Lung microvascular endothelial cell (primary cell): Measurements from ENCODE around the gene TMEM176B. TPM values are rescaled to one million over a fixed set of nuclear protein-coding genes. Genes with fewer than 3 reads are reported as not detected.
A peak's percentile ranks its signal among the peaks of the same experiment; 100 is the strongest.

ENCODE experiments used
- DNase-seq, 2 donors: peaks; one replicate each; pipeline versions ENCODE4 v3.0.0 to v3.0.0-alpha.2; 2010; ENCODE audit warnings: low read depth in 2 of 2
- total RNA-seq: library from RNA; depleted of rRNA; stranded (reverse); fragments of >200 nt; gene quantifications from 2 replicates; pipeline ENCODE4 v1.2.1, GENCODE V29; 2014

The TMEM176B gene
- total RNA-seq, 1 donor from 2014 or later, result not detected

DNA sequence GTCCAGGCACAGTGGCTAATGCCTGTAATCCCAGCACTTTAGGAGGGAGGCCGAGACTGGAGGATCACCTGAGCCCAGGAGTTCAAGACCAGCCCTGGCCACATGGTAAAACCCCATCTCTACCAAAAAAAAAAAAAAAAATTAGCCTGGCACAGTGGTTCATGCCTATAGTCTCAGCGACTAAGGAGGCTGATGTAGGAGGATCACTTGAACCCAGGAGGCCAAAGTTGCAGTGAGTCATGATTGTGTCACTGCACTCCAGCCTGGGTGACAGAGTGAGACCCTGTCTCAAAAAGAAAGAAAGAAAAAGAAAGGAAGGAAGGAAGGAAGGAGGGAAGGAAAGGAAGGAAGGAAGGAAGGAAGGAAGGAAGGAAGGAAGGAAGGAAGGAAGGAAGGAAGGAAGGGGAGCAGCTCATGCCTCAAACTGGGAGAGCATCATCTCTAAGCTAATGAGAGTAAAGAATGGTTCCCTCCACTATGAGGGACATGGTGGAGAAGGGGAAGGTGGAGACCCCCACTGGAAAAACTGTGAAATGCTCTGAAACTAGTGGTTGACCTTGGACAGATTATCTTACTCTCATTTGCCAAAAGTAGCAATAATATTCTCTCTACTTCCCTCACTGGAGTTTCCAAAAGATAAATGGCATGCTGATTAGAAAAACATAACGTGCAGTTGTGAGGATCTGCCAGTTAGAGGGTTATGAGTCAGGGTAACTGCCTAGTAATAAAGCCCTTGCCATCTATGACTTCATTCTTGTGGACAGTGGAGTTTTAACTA is 46.1 kb downstream of the TMEM176B start:
- DNase-seq, result peak; percentile 91

DNA sequence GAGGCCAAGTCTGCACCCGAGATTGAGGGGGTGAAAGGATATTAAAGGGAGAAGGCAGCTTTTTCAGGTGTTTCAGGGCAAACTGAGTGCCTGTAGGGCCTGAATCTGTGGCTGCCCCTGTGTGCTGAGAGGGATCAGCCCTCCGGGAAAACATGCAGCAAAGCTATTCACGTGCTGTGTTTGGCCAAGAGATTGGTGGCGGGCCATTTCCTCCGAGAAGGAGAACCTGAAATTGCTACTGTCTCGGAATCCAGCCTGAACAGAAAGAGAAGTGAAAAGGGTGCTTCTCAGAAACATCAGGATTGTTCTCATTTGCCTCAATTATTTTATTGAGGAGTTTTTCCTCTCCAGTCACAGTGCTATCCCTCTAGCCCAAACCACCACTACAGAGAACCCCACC is 46.9 kb downstream of the TMEM176B start:
- DNase-seq, result no peak

DNA sequence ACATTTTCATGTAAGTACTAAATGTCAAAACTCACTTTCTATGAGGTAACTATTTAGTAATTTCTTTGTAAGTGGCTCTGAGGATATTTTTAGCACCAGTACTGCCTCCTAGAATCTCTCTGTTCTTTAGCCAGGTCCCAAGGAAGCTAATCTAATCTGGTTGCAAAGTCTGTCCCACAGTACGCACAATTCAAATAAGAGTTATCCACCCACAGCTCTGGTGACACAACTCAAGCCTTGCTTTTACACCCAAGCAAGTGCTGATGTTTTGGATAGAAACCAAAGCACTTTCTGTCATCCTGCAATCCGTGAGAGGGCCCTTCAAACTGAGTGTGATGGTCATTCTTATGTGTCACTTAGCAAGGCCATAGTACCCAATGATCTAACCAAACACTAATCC is 48.5 kb downstream of the TMEM176B start:
- DNase-seq, result no peak

GRCh38 chr7:150748376-150748775 is 51.8 kb downstream of the TMEM176B start:
- no peak for DNase-seq

GRCh38 chr7:150746921-150747320 is 53.2 kb downstream of the TMEM176B start:
- no peak for DNase-seq

- no peak for DNase-seq
Observed at GRCh38 chr7:150745876-150746275, 54.3 kb downstream of the TMEM176B start.

DNA sequence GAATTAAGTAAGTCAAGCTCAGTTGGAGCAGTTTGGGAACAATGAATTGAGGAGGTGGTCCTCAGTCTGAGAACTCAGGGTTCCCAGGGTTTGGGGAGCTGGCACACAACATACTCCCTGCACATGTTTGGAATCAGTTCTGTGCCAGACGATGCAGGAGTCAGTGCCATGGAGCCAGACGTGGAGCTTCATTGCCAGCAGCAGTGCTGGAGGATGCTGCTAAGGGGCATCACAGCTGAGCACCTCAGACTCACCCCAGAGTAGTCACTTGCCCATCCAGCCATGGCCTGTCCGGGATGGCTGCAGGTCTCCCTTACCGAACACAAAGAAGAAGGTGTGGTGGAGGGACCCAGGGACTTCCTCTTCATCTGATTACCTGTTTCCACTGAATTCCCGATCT is 55.1 kb downstream of the TMEM176B start:
- DNase-seq, result no peak

DNA sequence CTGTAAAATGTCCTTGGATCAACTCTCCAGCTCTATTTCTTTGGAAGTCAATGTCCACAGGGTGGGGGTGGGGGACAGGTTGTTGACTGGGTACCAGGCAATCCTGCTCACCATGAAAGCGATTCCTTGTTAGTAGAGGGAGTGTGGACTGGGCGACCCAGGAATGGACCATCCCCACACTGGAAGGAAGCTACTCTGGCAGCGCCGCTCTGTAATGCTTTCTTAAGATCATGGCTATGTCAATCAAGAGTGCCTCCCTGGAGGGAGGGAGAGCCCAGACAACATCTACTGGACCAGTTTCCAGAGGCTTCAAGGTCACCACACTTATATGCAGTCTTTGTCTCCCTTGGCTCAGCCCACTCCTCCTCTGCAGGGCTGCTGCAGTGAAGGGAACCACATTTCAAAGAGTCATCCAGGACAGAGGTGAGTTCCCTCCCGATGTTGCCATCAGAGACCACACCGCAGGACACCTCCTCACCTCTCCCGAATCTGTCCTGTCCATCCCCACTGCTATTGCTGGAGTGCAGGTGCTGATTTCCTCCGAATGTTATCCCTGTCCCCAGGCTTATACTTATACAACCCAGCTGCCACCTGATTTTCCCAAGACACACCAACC is 56.0 kb downstream of the TMEM176B start:
- no peak for DNase-seq

DNA sequence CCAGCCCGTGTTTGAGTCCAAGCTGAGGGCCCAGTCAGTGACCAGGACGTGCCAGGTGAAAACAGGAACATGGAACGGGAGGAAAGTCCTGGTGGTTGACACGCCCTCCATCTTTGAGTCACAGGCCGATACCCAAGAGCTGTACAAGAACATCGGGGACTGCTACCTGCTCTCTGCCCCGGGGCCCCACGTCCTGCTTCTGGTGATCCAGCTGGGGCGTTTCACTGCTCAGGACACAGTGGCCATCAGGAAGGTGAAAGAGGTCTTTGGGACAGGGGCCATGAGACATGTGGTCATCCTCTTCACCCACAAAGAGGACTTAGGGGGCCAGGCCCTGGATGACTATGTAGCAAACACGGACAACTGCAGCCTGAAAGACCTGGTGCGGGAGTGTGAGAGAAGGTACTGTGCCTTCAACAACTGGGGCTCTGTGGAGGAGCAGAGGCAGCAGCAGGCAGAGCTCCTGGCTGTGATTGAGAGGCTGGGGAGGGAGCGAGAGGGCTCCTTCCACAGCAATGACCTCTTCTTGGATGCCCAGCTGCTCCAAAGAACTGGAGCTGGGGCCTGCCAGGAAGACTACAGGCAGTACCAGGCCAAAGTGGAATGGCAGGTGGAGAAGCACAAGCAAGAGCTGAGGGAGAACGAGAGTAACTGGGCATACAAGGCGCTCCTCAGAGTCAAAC is 57.7 kb downstream of the TMEM176B start:
- no peak for DNase-seq

Other genes starting within 250 kb of the TMEM176B start
- gene GIMAP4, start 233.0 kb downstream of the TMEM176B start, total RNA-seq, result 166 and 197 TPM in 2 replicates
- 159 and 175 TPM in 2 replicates for gene GIMAP6, start 168.0 kb downstream of the TMEM176B start, total RNA-seq
- 34.0 and 42.3 TPM in 2 replicates for gene GIMAP2, start 114.7 kb downstream of the TMEM176B start, total RNA-seq
- 13.3 and 16.7 TPM in 2 replicates for gene GIMAP1, start 83.8 kb downstream of the TMEM176B start, total RNA-seq
- 187 and 435 TPM in 2 replicates for gene GIMAP5, start 62.9 kb downstream of the TMEM176B start, total RNA-seq
- not detected in 2 replicates for gene TMEM176A, start 405 bp upstream of the TMEM176B start, total RNA-seq
- gene AOC1, start 52.2 kb upstream of the TMEM176B start, total RNA-seq, result not detected in 2 replicates
- under 0.01 TPM in 1 of 2 replicates, not detected in the other for gene KCNH2, start 178.0 kb upstream of the TMEM176B start, total RNA-seq
- 25.0 and 30.5 TPM in 2 replicates for gene NOS3, start 190.7 kb upstream of the TMEM176B start, total RNA-seq
- under 0.01 TPM in 1 of 2 replicates, not detected in the other for gene ATG9B, start 224.1 kb upstream of the TMEM176B start, total RNA-seq
- gene ABCB8, start 228.1 kb upstream of the TMEM176B start, total RNA-seq, result 10.2 and 10.3 TPM in 2 replicates
- gene ASIC3, start 248.2 kb upstream of the TMEM176B start, total RNA-seq, result under 0.01 and 0.40 TPM in 2 replicates